ENCODE measurements around the gene AMER2. TPM values are rescaled to one million over a fixed set of nuclear protein-coding genes. Genes with fewer than 3 reads are reported as not detected.

AMER2 gene
- total RNA-seq (under 1 TPM in 3 of 9 donors, not detected in 6; 0.41 to 0.70 (median 0.61) TPM), polyA plus RNA-seq (under 1 TPM; 0.03 to 0.16 (median 0.11) TPM)
- long read RNA-seq, donor 1, result 0 reads
- long read RNA-seq, donor 2, result 0 reads
- long read RNA-seq, donor 3, result 0 reads
- long read RNA-seq, donor 4, result 0 reads
- long read RNA-seq, donor 5, result 0 reads
- long read RNA-seq, donor 6, result 0 reads
- long read RNA-seq, donor 7, result 0 reads
- long read RNA-seq, donor 8, result 0 reads
- long read RNA-seq, donor 9, result 0 reads
- long read RNA-seq, donor 10, partial matches to known transcripts, result 0 of 3 reads
- long read RNA-seq, donor 10, other reads (novel, unspliced or antisense), result 0 of 3 reads

GRCh38 chr13:25171517-25172302 is at the start of gene AMER2:
Gene AMER2, minus strand, starts transcription at chr13:25172288. Its CDS starts 669 bp downstream, at chr13:25171619.
- H3K27ac ChIP-seq, result no peak within 1 kb of the TSS
- intact Hi-C loops (cut with DNase I), result no loop called here
- no peaks in the 10 kb centered on the region for H3K36me3 ChIP-seq (replicated peaks in 1 of 2)
- no peak for TF ChIP-seq POLR2A (IDR thresholded peaks at IDR 0.05)
- no peak for TF ChIP-seq CTCF (IDR thresholded peaks at IDR 0.05)
- H3K27me3 ChIP-seq, result peaks cover 34% of the 10 kb centered on the region
- no peaks in the 10 kb centered on the region for H3K9me3 ChIP-seq (replicated peaks in 1 of 3)
- no peaks in the 10 kb centered on the region for H3K4me1 ChIP-seq (replicated peaks in 1 of 2)
- DNase-seq, result peak; percentile 39 to 83 (median 66)
- H3K4me3 ChIP-seq, result peak within 1 kb of the TSS in 1 of 4 donors; percentile 59
- 2 to 4% (median 4%) methylated on average over 17 to 50 of the region's 50 CpGs for WGBS, 4 donors

GRCh38 chr13:25218019-25218418 is 45.9 kb upstream of the AMER2 start:
- intact Hi-C loops (cut with DNase I), result no loop called here

GRCh38 chr13:25217023-25217885 is 45.2 kb upstream of the AMER2 start:
- peaks cover 0 to 3% of the 10 kb centered on the region in 2 donors for H3K4me1 ChIP-seq (replicated peaks in 1 of 2)
- H3K4me3 ChIP-seq, result no peak overlapping the region
- no peak for DNase-seq
- TF ChIP-seq POLR2A (IDR thresholded peaks at IDR 0.05) (no peak), CTCF (IDR thresholded peaks at IDR 0.05) (no peak)
- 55 to 69% (median 69%) methylated on average over 10 to 12 of the region's 12 CpGs for WGBS, 4 donors
- intact Hi-C loops (cut with DNase I), result no loop called here
- no peak overlapping the region for H3K27ac ChIP-seq
- no peaks in the 10 kb centered on the region for H3K9me3 ChIP-seq (replicated peaks in 1 of 3)
- no peaks in the 10 kb centered on the region for H3K36me3 ChIP-seq (replicated peaks in 1 of 2)
- H3K27me3 ChIP-seq, result peaks cover 5% of the 10 kb centered on the region

More at GRCh38 chr13:25218019-25218418, 45.9 kb upstream of the AMER2 start:
- WGBS, 4 donors, result 78 to 84% (median 81%) methylated on average over 3 to 5 of the region's 5 CpGs
- no peak overlapping the region for H3K4me3 ChIP-seq
- no peak for DNase-seq
- no peaks in the 10 kb centered on the region for H3K9me3 ChIP-seq (replicated peaks in 1 of 3)
- peaks cover 5% of the 10 kb centered on the region for H3K27me3 ChIP-seq
- no peak overlapping the region for H3K27ac ChIP-seq
- TF ChIP-seq POLR2A (IDR thresholded peaks at IDR 0.05), result no peak
- no peak for TF ChIP-seq CTCF (IDR thresholded peaks at IDR 0.05)
- H3K36me3 ChIP-seq (replicated peaks in 1 of 2), result no peaks in the 10 kb centered on the region
- peaks cover 0 to 3% of the 10 kb centered on the region in 2 donors for H3K4me1 ChIP-seq (replicated peaks in 1 of 2)

- intact Hi-C loops (cut with DNase I), result no loop called here
- Histone ChIP-seq H3K27ac (no peak overlapping the region), H3K4me1 (replicated peaks in 1 of 2) (peaks cover 0 to 3% of the 10 kb centered on the region in 2 donors), H3K36me3 (replicated peaks in 1 of 2) (no peaks in the 10 kb centered on the region), H3K9me3 (replicated peaks in 1 of 3) (no peaks in the 10 kb centered on the region), H3K27me3 (no peaks in the 10 kb centered on the region), H3K4me3 (no peak overlapping the region)
- TF ChIP-seq POLR2A (IDR thresholded peaks at IDR 0.05), result no peak
- 17 to 32% (median 28%) methylated on average over 3 of the region's 3 CpGs for WGBS, 4 donors
- no peak for DNase-seq
Observed at GRCh38 chr13:25215253-25215575, 43.1 kb upstream of the AMER2 start.
